Lung (tissue), 12 donors: ENCODE data around the gene TP73. TPM values are rescaled to one million over a fixed set of nuclear protein-coding genes. Genes with fewer than 3 reads are reported as not detected.

Source experiments
- ATAC-seq: fragments of 200-7000 bp; cut with Tn5 transposase; one replicate; pipeline ENCODE4 v1.9.1; 2020; ENCODE audit warnings: moderate number of reproducible peaks; ENCODE audit not compliant: insufficient read depth, low FRiP score
- DNase-seq, 3 donors: peaks; one replicate each; pipeline ENCODE4 v3.0.0-alpha.2; 2013 to 2017
- H3K27ac ChIP-seq, 2 donors: one replicate each; pipeline ENCODE4 v1.5.1; 2013; ENCODE audit warnings: mild to moderate bottlenecking in 2 of 2, moderate library complexity in 2 of 2, control low read depth in 1 of 2, inconsistent platforms in 1 of 2, low read depth in 1 of 2, low read length in 1 of 2
- H3K27me3 ChIP-seq, 3 donors: one replicate each; pipeline ENCODE4 v1.5.1; 2013; ENCODE audit warnings: low read length in 2 of 3; ENCODE audit not compliant: control insufficient read depth in 3 of 3, insufficient read depth in 3 of 3
- H3K36me3 ChIP-seq, 4 donors: one replicate each; pipeline ENCODE4 v1.5.1; 2013; ENCODE audit warnings: low read length in 4 of 4, mild to moderate bottlenecking in 1 of 4, moderate library complexity in 1 of 4; ENCODE audit not compliant: control insufficient read depth in 4 of 4, insufficient read depth in 4 of 4
- H3K4me1 ChIP-seq, 5 donors: one replicate each; pipeline ENCODE4 v1.5.1; 2013; ENCODE audit warnings: low read length in 5 of 5, mild to moderate bottlenecking in 2 of 5, moderate library complexity in 1 of 5; ENCODE audit not compliant: control insufficient read depth in 5 of 5, insufficient read depth in 5 of 5
- H3K4me3 ChIP-seq: one replicate; pipeline ENCODE4 v1.5.1; 2013; ENCODE audit warnings: mild to moderate bottlenecking, control low read depth, moderate library complexity
- H3K9ac ChIP-seq, 2 donors: one replicate each; pipeline ENCODE4 v1.5.1; 2013; ENCODE audit warnings: low read length in 2 of 2, control low read depth in 1 of 2; ENCODE audit not compliant: insufficient read depth in 1 of 2
- H3K9me3 ChIP-seq, 4 donors: one replicate each; pipeline ENCODE4 v1.5.1; 2013; ENCODE audit warnings: low read length in 3 of 4, mild to moderate bottlenecking in 1 of 4, moderate library complexity in 1 of 4; ENCODE audit not compliant: control insufficient read depth in 4 of 4, insufficient read depth in 3 of 4
- CTCF ChIP-seq: IDR thresholded peaks from 2 replicates; pipeline ENCODE4 v1.5.1; 2012; ENCODE audit warnings: mild to moderate bottlenecking; ENCODE audit errors: control extremely low read depth, extremely low read depth
- WGBS, 2 donors: extraction: QIAGEN DNeasy Blood & Tissue Kit; methylation state at CpG; one replicate each; pipeline ENCODE4 v1.1.7; 2013; 5-methylcytosine and 5-hydroxymethylcytosine counted together
- polyA plus RNA-seq, 2 donors: library from polyadenylated mRNA; stranded (reverse); fragments of 200-250 nt; gene quantifications; one replicate each; pipeline ENCODE4 v1.2.1, GENCODE V29; 2013
- total RNA-seq, 2 donors: library from RNA; depleted of rRNA in 1 of 2; stranded (reverse); fragments of >200 nt in 1 of 2; gene quantifications; one replicate each; pipeline ENCODE4 v1.2.1, GENCODE V29; 2014 to 2021
- donor health status: control.
- donor health status: control.
- donor health status: Bipolar disorder and iron deficiency.
- donor health status: healthy.
- donor health status: DM: yes; HTN: yes; CAD: no.

Gene TP73
- total and polyA plus RNA-seq, 4 donors: 1.7 to 12.3 (median 2.2) TPM

- ATAC-seq (no peak), DNase-seq (no peak)
- Histone ChIP-seq H3K27me3 (peaks cover 0 to 7% (median 0%) of the 10 kb centered on the region in 3 donors), H3K4me3 (no peak overlapping the region), H3K36me3 (no peaks in the 10 kb centered on the region), H3K27ac (no peak overlapping the region), H3K9me3 (no peaks in the 10 kb centered on the region), H3K4me1 (peaks cover 0 to 22% (median 4%) of the 10 kb centered on the region in 5 donors), H3K9ac (no peak overlapping the region)
- no peak for TF ChIP-seq CTCF
- WGBS, 2 donors: 84 to 91% methylated on average over 10 of the region's 10 CpGs
These were observed 62.5 kb downstream of the TP73 start for GRCh38 chr1:3714814-3715213.

DNA sequence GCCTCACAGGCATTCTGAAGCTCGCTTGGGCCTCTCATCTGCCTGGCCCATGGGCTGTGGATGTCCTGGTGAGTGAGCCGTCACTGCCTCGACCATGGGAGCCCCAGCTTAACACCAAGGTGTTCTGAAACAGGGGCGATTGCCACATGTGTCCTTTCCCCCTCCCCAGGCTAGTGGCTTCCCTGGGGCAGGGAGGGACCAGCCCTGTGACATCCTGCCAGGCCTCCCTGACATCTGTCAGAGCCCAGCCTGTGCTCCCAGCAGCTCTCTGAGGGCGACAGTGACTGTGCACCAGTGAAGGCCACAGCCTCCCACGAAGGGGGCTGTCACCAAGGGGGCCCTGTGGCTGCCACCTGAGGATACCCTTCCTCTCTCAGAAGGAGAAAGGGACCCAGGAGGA, 64.0 kb downstream of the TP73 start:
- H3K4me1 ChIP-seq: peaks cover 0 to 22% (median 5%) of the 10 kb centered on the region in 5 donors
- no peak overlapping the region for H3K4me3 ChIP-seq
- H3K36me3 ChIP-seq: no peaks in the 10 kb centered on the region
- DNase-seq: no peak
- no peaks in the 10 kb centered on the region for H3K9me3 ChIP-seq
- no peak for TF ChIP-seq CTCF
- peaks cover 0 to 4% (median 0%) of the 10 kb centered on the region in 3 donors for H3K27me3 ChIP-seq
- no peak overlapping the region for H3K27ac ChIP-seq
- H3K9ac ChIP-seq: no peak overlapping the region
- 64 to 74% methylated on average over 6 of the region's 6 CpGs for WGBS, 2 donors
- ATAC-seq: no peak

- Histone ChIP-seq H3K9ac (no peak overlapping the region), H3K27me3 (peaks cover 0 to 4% (median 0%) of the 10 kb centered on the region in 3 donors), H3K9me3 (no peaks in the 10 kb centered on the region), H3K4me3 (no peak overlapping the region), H3K4me1 (peaks cover 0 to 22% (median 5%) of the 10 kb centered on the region in 5 donors), H3K36me3 (no peaks in the 10 kb centered on the region), H3K27ac (no peak overlapping the region)
- DNase-seq (peak in 1 of 3 donors; percentile 22), ATAC-seq (no peak)
- WGBS, 2 donors: 37 to 40% methylated on average over 31 to 33 of the region's 33 CpGs
- no peak for TF ChIP-seq CTCF
These were observed 64.9 kb downstream of the TP73 start for GRCh38 chr1:3717041-3717714.
